Measurements from ENCODE around the gene FAM107B. TPM values are rescaled to one million over a fixed set of nuclear protein-coding genes. Genes with fewer than 3 reads are reported as not detected.

Gene FAM107B
- total RNA-seq, 1 experiment from 2014 or later = 41.6 TPM

DNA sequence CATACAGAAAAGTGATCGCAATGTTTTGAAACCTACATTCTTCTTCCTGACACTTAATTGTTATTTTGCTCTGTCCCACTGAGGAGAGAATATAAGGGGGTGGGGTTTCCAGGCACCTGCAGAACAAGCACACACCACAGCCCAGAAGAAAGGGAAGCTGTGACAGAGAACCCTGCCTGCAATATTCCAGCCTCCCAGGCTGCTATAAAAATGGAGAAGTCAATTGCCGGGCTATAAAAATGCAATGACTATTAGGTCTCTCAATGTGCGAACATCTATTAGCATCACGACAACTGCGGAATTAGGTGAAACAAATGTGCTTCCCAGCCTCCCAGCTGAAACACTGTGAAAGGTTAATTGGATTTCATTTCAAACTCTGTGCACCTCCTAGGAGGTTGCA lies 298.7 kb downstream of the FAM107B start:
- POLR2A ChIA-PET = no interaction called here
- H3K4me2 ChIP-seq (ENCODE audit: low read length) = no peak overlapping the region
- TF ChIP-seq SRF (IDR thresholded peaks at IDR 0.05; ENCODE audit: low read depth) (no peak), ZNF274 (IDR thresholded peaks at IDR 0.05; ENCODE audit: low read depth, low read length) (no peak), YY1 (IDR thresholded peaks at IDR 0.05; ENCODE audit: extremely low read depth, insufficient replicate concordance, low read depth, low read length) (no peak), TCF7L2 (IDR thresholded peaks at IDR 0.05; ENCODE audit: borderline replicate concordance, extremely low read depth, insufficient read depth, insufficient read length) (no peak), POLR2A (IDR thresholded peaks at IDR 0.05; ENCODE audit: borderline replicate concordance, extremely low read depth, insufficient read depth, insufficient read length) (no peak), ZFX (IDR thresholded peaks at IDR 0.05) (no peak), MAX (IDR thresholded peaks at IDR 0.05) (no peak)
- TF ChIP-seq, protein P1, sequence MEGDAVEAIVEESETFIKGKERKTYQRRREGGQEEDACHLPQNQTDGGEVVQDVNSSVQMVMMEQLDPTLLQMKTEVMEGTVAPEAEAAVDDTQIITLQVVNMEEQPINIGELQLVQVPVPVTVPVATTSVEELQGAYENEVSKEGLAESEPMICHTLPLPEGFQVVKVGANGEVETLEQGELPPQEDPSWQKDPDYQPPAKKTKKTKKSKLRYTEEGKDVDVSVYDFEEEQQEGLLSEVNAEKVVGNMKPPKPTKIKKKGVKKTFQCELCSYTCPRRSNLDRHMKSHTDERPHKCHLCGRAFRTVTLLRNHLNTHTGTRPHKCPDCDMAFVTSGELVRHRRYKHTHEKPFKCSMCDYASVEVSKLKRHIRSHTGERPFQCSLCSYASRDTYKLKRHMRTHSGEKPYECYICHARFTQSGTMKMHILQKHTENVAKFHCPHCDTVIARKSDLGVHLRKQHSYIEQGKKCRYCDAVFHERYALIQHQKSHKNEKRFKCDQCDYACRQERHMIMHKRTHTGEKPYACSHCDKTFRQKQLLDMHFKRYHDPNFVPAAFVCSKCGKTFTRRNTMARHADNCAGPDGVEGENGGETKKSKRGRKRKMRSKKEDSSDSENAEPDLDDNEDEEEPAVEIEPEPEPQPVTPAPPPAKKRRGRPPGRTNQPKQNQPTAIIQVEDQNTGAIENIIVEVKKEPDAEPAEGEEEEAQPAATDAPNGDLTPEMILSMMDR (IDR thresholded peaks at IDR 0.05 in 2 of 3, conservative IDR thresholded peaks at IDR 0.05 in 1 of 3; ENCODE audit: borderline replicate concordance in 1 of 3, insufficient read depth in 1 of 3, low read depth in 2 of 3, low read length in 2 of 3) = no peak
- H3K4me1 ChIP-seq (ENCODE audit: control insufficient read depth in 1 of 2, insufficient read depth in 2 of 2, low read length in 2 of 2) = no peaks in the 10 kb centered on the region
- peaks cover 37% of the 10 kb centered on the region for H3K27me3 ChIP-seq (ENCODE audit: insufficient read depth, low read length)
- no peaks in the 10 kb centered on the region for H3K79me2 ChIP-seq (ENCODE audit: insufficient read depth, low read length)
- no TSS peak for BruUV-seq (replicated peaks)
- RAD21 ChIA-PET (ENCODE audit: low non-redundant PET in 1 of 2, low total read pairs in 2 of 2, uncharacterized antibody in 2 of 2, unreplicated experiment in 2 of 2) = no interaction called here
- CTCF ChIA-PET = interaction anchor here (3.5 kb wide), 1 partner anchor 280 kb away, joined by 48 read pairs; no protein-coding TSS in a partner anchor
- H2AFZ ChIP-seq (ENCODE audit: low read depth, low read length, poor library complexity, severe bottlenecking) = no peak overlapping the region
- H3K36me3 ChIP-seq (ENCODE audit: control insufficient read depth in 1 of 2, insufficient read depth in 2 of 2, low read length in 2 of 2) = no peaks in the 10 kb centered on the region
- H3K4me3 ChIP-seq (replicated peaks in 1 of 2; ENCODE audit: low read depth in 1 of 2, low read length in 2 of 2) = no peak overlapping the region
- H3K9ac ChIP-seq (ENCODE audit: low read length) = no peak overlapping the region
- intact Hi-C loops (cut with micrococcal nuclease) = loop anchor here (5.0 kb wide), 1 partner anchor 89 kb away; no protein-coding TSS in a partner anchor
- no peaks in the 10 kb centered on the region for H3K9me3 ChIP-seq (ENCODE audit: control insufficient read depth in 1 of 2, insufficient read depth in 1 of 2, low read depth in 1 of 2, low read length in 2 of 2)
- H4K20me1 ChIP-seq (ENCODE audit: insufficient read depth) = no peaks in the 10 kb centered on the region
- DNase-seq (ENCODE audit: low read depth, low spot score) (no peak), ATAC-seq (no peak)
- H3K27ac ChIP-seq (ENCODE audit: low read depth, low read length) = no peak overlapping the region
- no peaks in the 10 kb centered on the region for H3K9me2 ChIP-seq (ENCODE audit: insufficient read depth)
